NCI-H524 (cell line): ENCODE measurements around the gene AXDND1.
"Not testable (repeated sequence)": the region's sequence is repeated elsewhere in the genome, so short reads cannot be mapped to it uniquely, and the experiment has no call there.

Source experiments
- DNase-seq, 2 experiments: peaks; one replicate each; lab custom pipeline; 2025; lab: John Stamatoyannopoulos, UW

The AXDND1 gene

DNA sequence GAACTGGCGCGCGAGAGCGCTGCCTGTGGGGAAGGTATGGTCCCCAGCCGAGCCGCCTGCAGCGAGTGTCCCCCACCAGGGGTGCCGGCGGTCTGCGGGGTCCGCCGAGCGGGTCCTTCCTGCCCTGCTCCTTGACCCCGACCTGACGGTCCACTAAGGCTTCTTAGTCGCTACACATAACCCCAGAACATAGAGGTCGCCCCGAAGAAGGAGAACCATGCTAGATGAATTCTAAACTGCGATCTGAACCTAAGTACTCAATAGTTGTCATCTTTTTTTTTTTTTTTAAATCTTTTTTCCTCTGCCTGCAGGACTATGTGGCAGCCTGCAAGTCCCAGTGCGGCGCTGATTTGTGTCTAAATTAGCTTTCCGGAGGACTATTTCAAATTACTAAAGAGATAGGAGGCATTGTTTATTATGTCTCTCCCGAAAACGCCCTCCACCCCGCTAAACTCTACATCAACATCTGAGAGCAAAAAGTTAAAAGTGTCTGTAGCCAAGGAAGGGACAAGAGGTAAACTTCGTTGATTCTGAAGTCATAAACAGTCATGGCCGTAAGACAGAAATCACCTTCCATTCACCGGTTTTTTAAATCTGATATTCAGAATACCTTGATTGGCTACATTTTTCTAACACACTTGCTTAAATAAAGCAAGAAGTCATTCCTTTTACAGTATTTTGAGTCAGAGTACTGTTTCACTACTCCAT lies 476 bp downstream of the AXDND1 start:
- DNase-seq = no peak

GRCh38 chr1:179369751-179370341 lies 4.1 kb downstream of the AXDND1 start:
- DNase-seq = peak; percentile 24 to 72

DNA sequence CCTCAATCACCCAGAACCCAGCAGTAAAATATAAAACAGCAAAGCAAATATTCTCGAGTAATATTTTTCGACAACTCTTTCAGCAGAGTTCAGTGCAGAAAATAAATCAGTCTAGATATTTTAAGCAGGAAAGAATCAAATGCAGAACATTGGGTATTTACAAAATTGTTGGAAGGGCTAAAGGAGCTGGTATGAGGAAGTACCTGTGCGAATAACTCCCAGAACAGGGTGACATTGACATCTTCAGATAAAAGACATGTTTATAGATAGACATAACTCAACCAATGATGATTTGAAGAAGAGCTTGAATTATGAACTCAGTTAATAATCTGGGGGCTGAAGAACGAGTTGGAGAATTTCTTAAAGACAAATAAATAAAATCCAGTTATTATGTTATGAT lies 6.4 kb downstream of the AXDND1 start:
- no peak for DNase-seq

DNA sequence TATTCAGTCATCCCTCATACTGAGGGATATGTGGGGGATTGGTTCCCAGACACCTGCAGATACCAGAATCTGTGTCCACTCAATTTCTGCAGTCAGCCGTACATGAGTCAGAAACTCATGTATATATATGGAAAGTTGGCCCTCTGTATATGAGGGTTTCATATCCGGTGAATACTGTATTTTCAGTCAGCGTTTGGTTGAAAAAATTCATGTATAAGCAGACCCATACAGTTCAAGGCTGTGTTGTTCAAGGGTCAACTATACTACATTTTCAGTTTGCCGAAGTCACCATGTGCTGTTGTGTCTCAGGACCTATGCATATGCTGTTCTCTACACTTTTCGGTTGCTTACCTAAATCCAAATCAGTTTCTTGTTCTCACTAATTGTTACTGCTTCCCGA lies 10.5 kb downstream of the AXDND1 start:
- DNase-seq = no peak

- no peak for DNase-seq
These were observed 14.5 kb downstream of the AXDND1 start for GRCh38 chr1:179380299-179380698.

DNA sequence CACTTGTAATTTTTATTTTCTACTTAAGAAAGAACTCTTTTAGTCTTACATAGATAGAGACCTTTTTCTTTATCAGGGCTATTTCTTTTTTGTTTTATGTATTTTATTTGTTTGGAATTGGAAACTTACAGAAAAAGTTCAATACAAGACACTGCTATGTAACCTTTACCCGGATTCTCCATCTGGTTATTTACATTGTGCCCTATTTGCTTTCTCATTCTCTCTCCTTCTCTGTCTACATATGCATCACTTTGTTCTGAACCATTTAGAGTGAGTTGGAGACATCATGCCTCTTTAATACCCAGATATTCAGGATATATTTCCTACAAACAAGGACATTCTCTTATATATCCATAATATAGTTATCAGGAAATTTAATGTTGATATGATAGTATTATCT lies 18.3 kb downstream of the AXDND1 start:
- no peak for DNase-seq

DNA sequence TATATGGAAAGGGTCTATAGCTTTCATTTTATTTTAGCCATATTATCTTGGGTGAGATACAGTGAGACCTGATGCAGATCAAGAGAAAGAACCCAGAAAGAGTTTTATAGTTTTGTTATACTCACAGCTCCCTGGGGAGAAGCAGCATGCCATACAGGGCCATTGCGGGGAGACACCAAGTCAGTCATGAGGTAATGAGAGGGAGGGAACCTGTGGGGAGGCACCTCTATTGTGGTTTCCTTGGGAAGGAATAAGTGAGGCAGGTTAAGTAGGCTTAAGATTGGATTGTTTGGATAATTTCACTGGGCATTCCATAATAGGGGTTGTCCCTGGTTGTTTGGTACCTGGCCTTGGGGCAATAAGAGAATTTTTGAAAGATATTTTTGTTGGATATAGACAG lies 19.7 kb downstream of the AXDND1 start:
- DNase-seq = no peak

GRCh38 chr1:179393721-179394120 lies 27.9 kb downstream of the AXDND1 start:
- no peak for DNase-seq

GRCh38 chr1:179399399-179399798 lies 33.6 kb downstream of the AXDND1 start:
- not testable (repeated sequence) for DNase-seq

GRCh38 chr1:179417760-179418159 lies 52.0 kb downstream of the AXDND1 start:
- not testable (repeated sequence) for DNase-seq

GRCh38 chr1:179418706-179419105 lies 52.9 kb downstream of the AXDND1 start:
- not testable (repeated sequence) for DNase-seq

GRCh38 chr1:179424610-179425009 lies 58.8 kb downstream of the AXDND1 start:
- no peak for DNase-seq

DNA sequence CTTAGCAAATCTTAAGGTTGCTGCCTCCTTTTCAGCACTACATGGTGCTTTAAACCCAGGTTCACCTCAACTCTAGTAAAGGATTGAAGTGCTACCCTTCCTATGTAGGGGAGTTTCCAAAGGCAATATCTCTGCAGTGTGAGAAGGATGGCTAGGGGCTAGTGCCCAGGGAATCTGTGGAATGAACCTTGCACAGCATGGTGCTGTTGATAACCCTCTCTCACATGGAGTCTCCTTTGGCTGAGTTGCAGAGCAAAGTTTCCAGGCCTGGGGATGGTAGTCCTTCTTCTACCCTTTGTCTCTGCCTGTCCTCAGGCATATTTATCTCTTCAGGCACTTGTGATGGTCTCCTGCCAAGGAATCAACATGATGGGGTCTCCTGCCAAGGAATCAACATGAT lies 59.4 kb downstream of the AXDND1 start:
- no peak for DNase-seq

DNA sequence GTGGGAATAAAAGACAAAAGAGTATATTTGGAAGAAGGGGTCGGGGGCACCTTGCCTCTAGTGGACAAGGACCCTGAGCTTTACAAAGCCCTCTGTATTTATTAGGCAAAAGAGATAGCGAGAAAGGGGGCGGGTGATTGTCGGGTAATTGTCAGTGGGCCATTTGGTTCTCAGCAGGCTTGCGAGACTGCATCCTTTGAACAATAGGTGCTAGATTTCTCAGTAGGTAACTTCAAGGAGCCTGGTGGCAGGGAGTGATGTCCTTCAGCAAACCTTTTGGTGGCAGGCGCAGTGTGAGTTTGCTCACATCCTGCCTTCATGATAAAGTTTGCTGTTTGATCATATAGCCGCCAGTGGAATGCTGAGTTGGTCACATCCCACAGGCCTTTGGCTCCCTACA lies 71.4 kb downstream of the AXDND1 start:
- no peak for DNase-seq

GRCh38 chr1:179439646-179440045 lies 73.9 kb downstream of the AXDND1 start:
- not testable (repeated sequence) for DNase-seq

GRCh38 chr1:179440301-179440700 lies 74.5 kb downstream of the AXDND1 start:
- not testable (repeated sequence) for DNase-seq

DNA sequence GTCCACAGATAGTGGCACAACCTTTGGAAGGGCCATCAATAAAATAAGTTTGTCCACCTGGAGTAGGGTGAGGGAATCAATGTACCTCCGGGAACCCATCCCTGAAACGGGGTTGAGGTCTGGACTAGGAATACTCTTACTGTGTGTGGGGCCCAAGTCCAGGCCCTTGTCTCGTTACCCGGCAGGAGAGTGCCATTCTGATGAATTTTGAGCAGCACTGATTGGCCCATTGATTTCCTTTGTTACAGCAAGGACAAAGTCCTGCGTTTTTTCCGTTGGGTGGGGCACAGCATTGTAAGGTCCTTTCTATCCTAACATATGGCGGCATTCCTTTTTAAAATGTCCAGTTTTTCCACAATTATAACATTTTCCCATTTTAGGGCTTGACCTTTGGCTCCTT lies 75.2 kb downstream of the AXDND1 start:
- DNase-seq = no peak

DNA sequence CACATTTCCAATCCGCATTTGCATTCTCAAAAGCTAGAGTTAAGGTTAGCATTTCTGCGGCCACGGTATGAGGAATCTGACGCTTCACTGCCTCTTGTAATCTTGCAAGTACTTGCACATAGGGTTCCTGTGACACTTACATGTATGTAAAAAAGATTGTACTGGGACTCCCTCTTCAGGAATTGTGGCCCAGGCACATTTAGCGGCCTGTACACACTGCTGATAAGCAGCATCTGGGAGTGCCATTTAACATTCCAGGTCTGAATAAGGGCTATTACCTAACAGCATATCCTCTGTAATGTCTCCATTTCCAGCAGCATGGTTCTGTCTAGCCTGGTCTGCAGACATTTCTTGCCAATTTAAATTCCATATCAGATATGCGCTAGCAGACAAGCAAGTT lies 75.7 kb downstream of the AXDND1 start:
- DNase-seq = no peak

DNA sequence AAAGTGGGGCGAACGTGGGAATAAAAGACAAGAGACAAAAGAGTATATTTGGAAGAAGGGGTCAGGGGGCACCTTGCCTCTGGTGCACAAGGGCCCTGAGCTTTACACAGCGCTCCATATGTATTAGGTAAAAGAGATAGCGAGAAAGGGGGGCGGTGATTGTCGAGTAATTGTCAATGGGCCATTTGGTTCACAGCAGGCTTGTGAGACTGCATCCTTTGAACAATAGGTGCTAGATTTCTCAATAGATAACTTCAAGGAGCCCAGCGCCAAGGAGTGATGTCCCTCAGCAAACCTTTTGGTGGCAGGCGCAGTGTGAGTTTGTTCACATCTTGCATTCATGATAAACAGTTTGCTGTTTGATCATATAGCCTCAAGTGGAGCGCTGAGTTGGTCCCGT lies 77.1 kb downstream of the AXDND1 start:
- not testable (repeated sequence) for DNase-seq

DNA sequence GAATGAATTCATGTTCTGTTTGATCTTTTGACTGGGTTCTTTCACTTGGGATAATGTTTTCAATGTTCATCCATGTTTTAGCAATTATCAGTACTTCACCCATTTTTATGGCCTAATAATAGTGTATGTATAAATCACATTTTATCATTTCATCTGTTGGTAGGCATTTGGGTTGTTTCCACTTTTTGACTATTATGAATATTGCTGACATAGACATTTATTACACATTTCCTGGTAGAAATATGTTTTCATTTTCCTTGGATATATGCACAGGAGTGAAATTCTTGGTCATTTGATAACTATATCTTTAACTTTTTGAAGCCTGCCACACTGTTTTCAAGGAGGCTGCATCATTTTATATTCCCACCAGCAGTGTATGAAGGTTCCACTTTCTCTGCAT lies 79.8 kb downstream of the AXDND1 start:
- DNase-seq = no peak

- peak in 1 of 2 experiments; percentile 10 for DNase-seq
These were observed 81.7 kb downstream of the AXDND1 start for GRCh38 chr1:179447489-179447888.

DNA sequence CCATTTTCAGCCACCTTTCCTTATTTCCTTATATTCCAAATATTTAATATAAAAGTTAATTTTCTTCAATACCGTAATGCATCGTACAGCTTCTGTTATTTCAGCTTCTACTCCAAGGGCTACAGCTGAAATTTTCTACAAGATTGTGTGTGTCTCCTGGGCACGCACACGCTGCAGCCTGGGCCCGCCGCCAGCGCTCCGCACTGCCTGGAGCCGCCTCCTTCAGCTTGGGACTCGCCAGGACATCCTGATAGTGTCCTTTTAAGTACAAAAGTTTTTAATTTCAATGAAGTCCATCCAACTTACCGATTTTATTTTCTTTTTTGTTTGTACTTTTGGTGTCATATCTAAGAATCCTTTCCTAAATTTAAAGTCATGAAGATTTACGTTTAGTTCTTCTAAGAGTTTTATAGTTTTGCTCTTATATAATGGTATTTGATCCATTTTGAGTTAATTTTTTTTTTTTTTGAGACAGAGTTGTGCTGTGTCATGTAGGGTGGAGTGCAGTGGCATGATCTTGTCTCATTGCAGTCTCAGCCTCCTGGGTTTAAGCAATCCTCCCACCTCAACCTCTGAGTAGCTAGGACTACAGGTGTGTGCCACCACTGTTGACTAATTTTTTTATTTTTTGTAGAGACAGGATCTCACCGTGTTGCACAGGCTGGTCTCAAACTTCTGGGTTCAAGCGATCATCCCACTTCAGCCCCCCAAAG lies 82.8 kb downstream of the AXDND1 start:
- no peak for DNase-seq

GRCh38 chr1:179459606-179460206 lies 93.9 kb downstream of the AXDND1 start:
- not testable (repeated sequence) for DNase-seq
